SK-N-SH treated with all-trans-retinoic acid at 6 μM for 48 hours (cell line): ENCODE measurements around the gene BAG5.

Experiments
- ATAC-seq: fragments of 200-7000 bp; cut with Tn5 transposase; 3 replicates; pipeline ENCODE4 v1.9.1; 2020; ENCODE audit warnings: mild to moderate bottlenecking, moderate library complexity
- ARNTL ChIP-seq: fragments of 450-650 bp; formaldehyde crosslinking; IDR thresholded peaks from 2 replicates; pipeline ENCODE4 v1.5.0; 2020; ENCODE audit warnings: low read depth, mild to moderate bottlenecking, moderate library complexity, borderline replicate concordance
- BACH2 ChIP-seq: fragments of 250-450 bp; sonication (Bioruptor Pico); IDR thresholded peaks from 2 replicates; pipeline ENCODE4 v1.9.0; 2021; ENCODE audit warnings: mild to moderate bottlenecking, borderline replicate concordance
- CSDC2 ChIP-seq: fragments of 250-450 bp; sonication (Bioruptor Pico); IDR thresholded peaks from 2 replicates; pipeline ENCODE4 v1.5.0; 2020; ENCODE audit warnings: mild to moderate bottlenecking, moderate library complexity
- ESRRG ChIP-seq: fragments of 250-450 bp; sonication (Bioruptor Pico); IDR thresholded peaks from 2 replicates; pipeline ENCODE4 v1.6.1; 2021; ENCODE audit warnings: mild to moderate bottlenecking
- GLIS3 ChIP-seq: fragments of 250-450 bp; sonication (Bioruptor Pico); IDR thresholded peaks from 2 replicates; pipeline ENCODE4 v1.5.0; 2020; ENCODE audit warnings: mild to moderate bottlenecking, moderate library complexity
- ISL1 ChIP-seq: fragments of 250-450 bp; sonication (Bioruptor Pico); IDR thresholded peaks from 2 replicates; pipeline ENCODE4 v2.1.2; 2022; ENCODE audit warnings: mild to moderate bottlenecking, moderate library complexity
- OSR1 ChIP-seq: fragments of 250-450 bp; sonication (Bioruptor Pico); IDR thresholded peaks from 2 replicates; pipeline ENCODE4 v1.8.0; 2022; ENCODE audit warnings: moderate library complexity, mild to moderate bottlenecking, inconsistent platforms
- PPARA ChIP-seq: fragments of 250-450 bp; sonication (Bioruptor Pico); IDR thresholded peaks from 2 replicates; pipeline ENCODE4 v1.5.0; 2020; ENCODE audit warnings: mild to moderate bottlenecking, borderline replicate concordance
- RARB ChIP-seq: fragments of 250-450 bp; sonication (Bioruptor Pico); IDR thresholded peaks from 2 replicates; pipeline ENCODE4 v1.8.0; 2021; ENCODE audit warnings: mild to moderate bottlenecking, moderate library complexity
- SNAI2 ChIP-seq: fragments of 250-450 bp; sonication (Bioruptor Pico); IDR thresholded peaks from 2 replicates; pipeline ENCODE4 v1.5.0; 2020; ENCODE audit warnings: mild to moderate bottlenecking, moderate library complexity
- TCF4 ChIP-seq: fragments of 250-450 bp; sonication (Bioruptor Pico); IDR thresholded peaks from 2 replicates; pipeline ENCODE4 v1.8.0; 2021; ENCODE audit warnings: mild to moderate bottlenecking, moderate library complexity, borderline replicate concordance
- TOX ChIP-seq: fragments of 250-450 bp; sonication (Bioruptor Pico); IDR thresholded peaks from 2 replicates; pipeline ENCODE4 v1.8.0; 2021; ENCODE audit warnings: mild to moderate bottlenecking, moderate library complexity, borderline replicate concordance
- ZC3H10 ChIP-seq: fragments of 250-450 bp; sonication (Bioruptor Pico); IDR thresholded peaks from 2 replicates; pipeline ENCODE4 v1.5.1; 2021; ENCODE audit warnings: mild to moderate bottlenecking, moderate library complexity
- ZFP3 ChIP-seq: fragments of 250-450 bp; sonication (Bioruptor Pico); IDR thresholded peaks from 2 replicates; pipeline ENCODE4 v1.5.0; 2020; ENCODE audit warnings: mild to moderate bottlenecking, moderate library complexity
- ZFP30 ChIP-seq: fragments of 450-650 bp; formaldehyde crosslinking; IDR thresholded peaks from 2 replicates; pipeline ENCODE4 v1.5.0; 2022; ENCODE audit warnings: mild to moderate bottlenecking, moderate library complexity
- ZNF70 ChIP-seq: fragments of 450-650 bp; formaldehyde crosslinking; IDR thresholded peaks from 2 replicates; pipeline ENCODE4 v1.5.0; 2020; ENCODE audit warnings: mild to moderate bottlenecking, moderate library complexity
- ZNF8 ChIP-seq: fragments of 450-650 bp; formaldehyde crosslinking; IDR thresholded peaks from 2 replicates; pipeline ENCODE4 v1.5.0; 2020; ENCODE audit warnings: mild to moderate bottlenecking, moderate library complexity
- TF ChIP-seq, protein P1 (sequence below): fragments of 250-450 bp; sonication (Bioruptor Pico); IDR thresholded peaks from 2 replicates; pipeline ENCODE4 v1.5.0; 2020; ENCODE audit warnings: mild to moderate bottlenecking, moderate library complexity
- TF ChIP-seq, protein P2 (sequence below): fragments of 250-450 bp; sonication (Bioruptor Pico); IDR thresholded peaks from 2 replicates; pipeline ENCODE4 v1.8.0; 2020; ENCODE audit warnings: mild to moderate bottlenecking, moderate library complexity, borderline replicate concordance
- TF ChIP-seq, protein P3 (sequence below): fragments of 250-450 bp; sonication (Bioruptor Pico); IDR thresholded peaks from 2 replicates; pipeline ENCODE4 v1.5.1; 2020; ENCODE audit warnings: low read depth, mild to moderate bottlenecking, moderate library complexity
- TF ChIP-seq, protein P4 (sequence below): fragments of 250-450 bp; sonication (Bioruptor Pico); IDR thresholded peaks from 2 replicates; pipeline ENCODE4 v1.5.1; 2021; ENCODE audit warnings: mild to moderate bottlenecking, moderate library complexity
- TF ChIP-seq, protein P5 (sequence below): fragments of 250-450 bp; sonication (Bioruptor Pico); IDR thresholded peaks from 2 replicates; pipeline ENCODE4 v1.8.0; 2021; ENCODE audit warnings: low read depth, mild to moderate bottlenecking, moderate library complexity, borderline replicate concordance

Gene BAG5

DNA sequence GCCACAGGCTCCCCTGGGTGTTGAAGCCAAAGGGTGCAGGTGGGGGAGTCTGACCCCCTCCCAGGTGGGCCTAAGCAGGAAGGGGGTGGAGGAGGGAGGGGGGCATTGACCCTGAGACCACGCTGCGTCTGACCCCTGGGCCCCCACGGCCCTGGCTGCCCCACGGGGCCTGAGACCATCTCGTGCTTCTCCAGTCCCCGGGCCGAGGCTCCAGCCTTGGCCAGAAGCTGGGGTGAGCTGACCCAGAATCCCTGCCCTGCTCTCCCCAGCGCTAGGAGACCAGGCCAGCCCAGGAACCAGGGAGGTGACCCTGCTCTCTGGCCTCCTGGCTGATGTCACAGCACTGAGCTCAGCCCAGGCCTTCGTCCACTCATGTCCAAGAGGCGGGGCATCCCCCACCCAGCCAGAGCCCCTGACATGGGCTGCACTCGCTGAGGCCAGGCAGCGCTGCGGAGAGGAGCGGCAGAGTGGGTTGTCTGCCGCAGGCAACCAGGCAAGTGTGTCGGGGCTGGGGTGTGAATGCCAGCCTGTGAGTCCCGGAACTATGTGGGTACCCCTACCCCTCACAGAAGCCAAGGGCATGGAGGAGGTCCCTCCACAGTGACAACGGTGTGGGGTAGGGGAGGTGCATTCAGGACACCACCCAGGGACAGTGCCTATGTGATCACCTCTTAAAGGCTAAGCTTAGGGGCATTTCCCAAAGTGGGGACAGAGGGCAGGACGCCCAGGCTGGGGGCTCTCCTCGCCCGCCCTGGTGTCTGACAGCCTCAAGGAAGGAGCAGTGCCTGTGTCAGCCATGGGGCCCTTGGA lies 27.2 kb downstream of the BAG5 start:
- TF ChIP-seq, protein P1, sequence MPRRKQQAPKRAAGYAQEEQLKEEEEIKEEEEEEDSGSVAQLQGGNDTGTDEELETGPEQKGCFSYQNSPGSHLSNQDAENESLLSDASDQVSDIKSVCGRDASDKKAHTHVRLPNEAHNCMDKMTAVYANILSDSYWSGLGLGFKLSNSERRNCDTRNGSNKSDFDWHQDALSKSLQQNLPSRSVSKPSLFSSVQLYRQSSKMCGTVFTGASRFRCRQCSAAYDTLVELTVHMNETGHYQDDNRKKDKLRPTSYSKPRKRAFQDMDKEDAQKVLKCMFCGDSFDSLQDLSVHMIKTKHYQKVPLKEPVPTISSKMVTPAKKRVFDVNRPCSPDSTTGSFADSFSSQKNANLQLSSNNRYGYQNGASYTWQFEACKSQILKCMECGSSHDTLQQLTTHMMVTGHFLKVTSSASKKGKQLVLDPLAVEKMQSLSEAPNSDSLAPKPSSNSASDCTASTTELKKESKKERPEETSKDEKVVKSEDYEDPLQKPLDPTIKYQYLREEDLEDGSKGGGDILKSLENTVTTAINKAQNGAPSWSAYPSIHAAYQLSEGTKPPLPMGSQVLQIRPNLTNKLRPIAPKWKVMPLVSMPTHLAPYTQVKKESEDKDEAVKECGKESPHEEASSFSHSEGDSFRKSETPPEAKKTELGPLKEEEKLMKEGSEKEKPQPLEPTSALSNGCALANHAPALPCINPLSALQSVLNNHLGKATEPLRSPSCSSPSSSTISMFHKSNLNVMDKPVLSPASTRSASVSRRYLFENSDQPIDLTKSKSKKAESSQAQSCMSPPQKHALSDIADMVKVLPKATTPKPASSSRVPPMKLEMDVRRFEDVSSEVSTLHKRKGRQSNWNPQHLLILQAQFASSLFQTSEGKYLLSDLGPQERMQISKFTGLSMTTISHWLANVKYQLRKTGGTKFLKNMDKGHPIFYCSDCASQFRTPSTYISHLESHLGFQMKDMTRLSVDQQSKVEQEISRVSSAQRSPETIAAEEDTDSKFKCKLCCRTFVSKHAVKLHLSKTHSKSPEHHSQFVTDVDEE (CRISPR knock-in tag), result no peak
- TF ChIP-seq ISL1 (CRISPR knock-in tag), result no peak
- TF ChIP-seq CSDC2 (CRISPR knock-in tag), result no peak
- TF ChIP-seq ZFP30 (CRISPR knock-in tag), result no peak
- no peak for TF ChIP-seq TOX (CRISPR knock-in tag)
- no peak for TF ChIP-seq ARNTL
- TF ChIP-seq, protein P2, sequence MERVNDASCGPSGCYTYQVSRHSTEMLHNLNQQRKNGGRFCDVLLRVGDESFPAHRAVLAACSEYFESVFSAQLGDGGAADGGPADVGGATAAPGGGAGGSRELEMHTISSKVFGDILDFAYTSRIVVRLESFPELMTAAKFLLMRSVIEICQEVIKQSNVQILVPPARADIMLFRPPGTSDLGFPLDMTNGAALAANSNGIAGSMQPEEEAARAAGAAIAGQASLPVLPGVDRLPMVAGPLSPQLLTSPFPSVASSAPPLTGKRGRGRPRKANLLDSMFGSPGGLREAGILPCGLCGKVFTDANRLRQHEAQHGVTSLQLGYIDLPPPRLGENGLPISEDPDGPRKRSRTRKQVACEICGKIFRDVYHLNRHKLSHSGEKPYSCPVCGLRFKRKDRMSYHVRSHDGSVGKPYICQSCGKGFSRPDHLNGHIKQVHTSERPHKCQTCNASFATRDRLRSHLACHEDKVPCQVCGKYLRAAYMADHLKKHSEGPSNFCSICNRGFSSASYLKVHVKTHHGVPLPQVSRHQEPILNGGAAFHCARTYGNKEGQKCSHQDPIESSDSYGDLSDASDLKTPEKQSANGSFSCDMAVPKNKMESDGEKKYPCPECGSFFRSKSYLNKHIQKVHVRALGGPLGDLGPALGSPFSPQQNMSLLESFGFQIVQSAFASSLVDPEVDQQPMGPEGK (CRISPR knock-in tag), result no peak
- TF ChIP-seq OSR1, result no peak
- no peak for TF ChIP-seq ZNF8 (CRISPR knock-in tag)
- TF ChIP-seq TCF4 (CRISPR knock-in tag), result no peak
- no peak for TF ChIP-seq BACH2 (CRISPR knock-in tag)
- TF ChIP-seq ZNF70 (CRISPR knock-in tag), result no peak
- TF ChIP-seq PPARA (CRISPR knock-in tag), result no peak
- TF ChIP-seq, protein P3, sequence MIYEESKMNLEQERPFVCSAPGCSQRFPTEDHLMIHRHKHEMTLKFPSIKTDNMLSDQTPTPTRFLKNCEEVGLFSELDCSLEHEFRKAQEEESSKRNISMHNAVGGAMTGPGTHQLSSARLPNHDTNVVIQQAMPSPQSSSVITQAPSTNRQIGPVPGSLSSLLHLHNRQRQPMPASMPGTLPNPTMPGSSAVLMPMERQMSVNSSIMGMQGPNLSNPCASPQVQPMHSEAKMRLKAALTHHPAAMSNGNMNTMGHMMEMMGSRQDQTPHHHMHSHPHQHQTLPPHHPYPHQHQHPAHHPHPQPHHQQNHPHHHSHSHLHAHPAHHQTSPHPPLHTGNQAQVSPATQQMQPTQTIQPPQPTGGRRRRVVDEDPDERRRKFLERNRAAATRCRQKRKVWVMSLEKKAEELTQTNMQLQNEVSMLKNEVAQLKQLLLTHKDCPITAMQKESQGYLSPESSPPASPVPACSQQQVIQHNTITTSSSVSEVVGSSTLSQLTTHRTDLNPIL (CRISPR knock-in tag), result no peak
- no peak for TF ChIP-seq GLIS3 (CRISPR knock-in tag)
- TF ChIP-seq ESRRG (CRISPR knock-in tag), result no peak
- no peak for TF ChIP-seq ZC3H10 (CRISPR knock-in tag)
- no peak for TF ChIP-seq RARB (CRISPR knock-in tag)
- TF ChIP-seq, protein P4, sequence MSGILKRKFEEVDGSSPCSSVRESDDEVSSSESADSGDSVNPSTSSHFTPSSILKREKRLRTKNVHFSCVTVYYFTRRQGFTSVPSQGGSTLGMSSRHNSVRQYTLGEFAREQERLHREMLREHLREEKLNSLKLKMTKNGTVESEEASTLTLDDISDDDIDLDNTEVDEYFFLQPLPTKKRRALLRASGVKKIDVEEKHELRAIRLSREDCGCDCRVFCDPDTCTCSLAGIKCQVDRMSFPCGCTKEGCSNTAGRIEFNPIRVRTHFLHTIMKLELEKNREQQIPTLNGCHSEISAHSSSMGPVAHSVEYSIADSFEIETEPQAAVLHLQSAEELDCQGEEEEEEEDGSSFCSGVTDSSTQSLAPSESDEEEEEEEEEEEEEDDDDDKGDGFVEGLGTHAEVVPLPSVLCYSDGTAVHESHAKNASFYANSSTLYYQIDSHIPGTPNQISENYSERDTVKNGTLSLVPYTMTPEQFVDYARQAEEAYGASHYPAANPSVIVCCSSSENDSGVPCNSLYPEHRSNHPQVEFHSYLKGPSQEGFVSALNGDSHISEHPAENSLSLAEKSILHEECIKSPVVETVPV (CRISPR knock-in tag), result no peak
- TF ChIP-seq ZFP3 (CRISPR knock-in tag), result no peak
- no peak for ATAC-seq

DNA sequence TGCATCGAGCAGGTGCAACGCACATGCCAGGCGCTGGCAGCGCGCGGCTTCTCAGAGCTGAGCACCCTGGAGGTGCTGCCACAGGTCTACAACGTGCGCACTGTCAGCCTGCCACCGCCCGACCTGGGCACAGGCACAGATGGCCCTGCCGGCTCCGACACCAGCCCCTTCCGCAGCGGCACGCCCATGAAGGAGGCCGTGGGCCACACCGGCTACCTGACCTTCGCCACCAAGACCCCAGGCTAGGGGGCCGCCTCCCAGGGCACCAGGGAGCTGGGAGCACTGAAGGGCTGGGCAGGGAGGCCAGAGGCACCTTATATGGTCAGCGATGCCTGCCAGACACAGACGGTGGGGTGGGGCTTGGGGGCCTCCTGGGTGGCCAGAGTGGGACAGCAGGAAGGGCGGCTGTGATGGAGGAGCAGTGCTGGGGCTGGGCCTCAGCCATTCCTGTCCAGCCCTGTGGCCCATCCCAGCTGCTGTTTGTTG lies 27.8 kb downstream of the BAG5 start:
- ATAC-seq, result no peak
- TF ChIP-seq PPARA (CRISPR knock-in tag) (no peak), CSDC2 (CRISPR knock-in tag) (no peak), ZC3H10 (CRISPR knock-in tag) (no peak), TOX (CRISPR knock-in tag) (no peak), BACH2 (CRISPR knock-in tag) (no peak), ZNF8 (CRISPR knock-in tag) (no peak), TCF4 (CRISPR knock-in tag) (no peak), SNAI2 (CRISPR knock-in tag) (no peak), ZNF70 (CRISPR knock-in tag) (no peak), ARNTL (no peak), ISL1 (CRISPR knock-in tag) (no peak), GLIS3 (CRISPR knock-in tag) (no peak)
- TF ChIP-seq, protein P1 (CRISPR knock-in tag), result no peak
- TF ChIP-seq, protein P5, sequence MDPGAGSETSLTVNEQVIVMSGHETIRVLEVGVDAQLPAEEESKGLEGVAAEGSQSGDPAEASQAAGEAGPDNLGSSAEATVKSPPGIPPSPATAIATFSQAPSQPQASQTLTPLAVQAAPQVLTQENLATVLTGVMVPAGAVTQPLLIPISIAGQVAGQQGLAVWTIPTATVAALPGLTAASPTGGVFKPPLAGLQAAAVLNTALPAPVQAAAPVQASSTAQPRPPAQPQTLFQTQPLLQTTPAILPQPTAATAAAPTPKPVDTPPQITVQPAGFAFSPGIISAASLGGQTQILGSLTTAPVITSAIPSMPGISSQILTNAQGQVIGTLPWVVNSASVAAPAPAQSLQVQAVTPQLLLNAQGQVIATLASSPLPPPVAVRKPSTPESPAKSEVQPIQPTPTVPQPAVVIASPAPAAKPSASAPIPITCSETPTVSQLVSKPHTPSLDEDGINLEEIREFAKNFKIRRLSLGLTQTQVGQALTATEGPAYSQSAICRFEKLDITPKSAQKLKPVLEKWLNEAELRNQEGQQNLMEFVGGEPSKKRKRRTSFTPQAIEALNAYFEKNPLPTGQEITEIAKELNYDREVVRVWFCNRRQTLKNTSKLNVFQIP, result no peak
- TF ChIP-seq, protein P4 (CRISPR knock-in tag), result no peak
